Measurements from ENCODE around the gene LCLAT1. TPM values are rescaled to one million over a fixed set of nuclear protein-coding genes. Genes with fewer than 3 reads are reported as not detected.
"Not testable (repeated sequence)": the region's sequence is repeated elsewhere in the genome, so short reads cannot be mapped to it uniquely, and the experiment has no call there.

The LCLAT1 gene
- total and polyA plus RNA-seq, 4 donors, result 2.4 to 14.6 (median 10.7) TPM

DNA sequence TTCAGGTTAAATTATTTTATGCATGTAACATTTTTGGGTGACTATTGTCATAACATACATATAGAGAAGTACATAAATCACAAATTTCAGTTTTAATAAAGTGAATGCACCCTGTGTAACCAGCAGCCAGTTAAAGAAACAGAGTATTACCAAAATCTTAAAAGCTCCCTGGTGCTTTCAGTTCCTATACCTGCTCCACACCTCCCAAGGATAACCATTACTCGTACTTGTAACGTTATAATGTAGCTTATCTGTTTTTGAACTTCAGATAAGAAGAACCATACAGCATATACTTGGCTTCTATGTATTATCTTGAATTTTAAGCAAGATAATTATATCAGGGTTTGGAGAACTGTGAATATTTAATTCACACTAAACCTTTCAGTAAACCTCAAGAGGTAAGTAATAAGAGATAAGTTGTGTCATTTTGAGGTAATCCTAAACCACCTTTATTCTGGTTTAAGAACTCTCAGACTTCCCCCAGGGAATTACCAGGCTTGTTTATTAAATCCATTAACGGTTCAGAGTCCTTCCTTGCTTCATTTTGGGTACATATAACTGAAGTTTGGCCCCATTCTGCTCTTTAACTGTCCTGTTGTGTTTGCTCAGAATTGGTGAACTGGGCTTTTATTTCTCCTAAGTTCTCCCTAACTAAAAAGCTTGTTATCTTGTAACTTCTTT, 58.6 kb downstream of the LCLAT1 start:
- TF ChIP-seq RXRA (IDR thresholded peaks at IDR 0.05), result peak in 1 of 2 donors; percentile 12
- TF ChIP-seq TAF1 (conservative IDR thresholded peaks at IDR 0.05), result no peak
- no peak for TF ChIP-seq HNF4G (IDR thresholded peaks at IDR 0.05)
- peak; percentile 20 for TF ChIP-seq SP1 (IDR thresholded peaks at IDR 0.05)
- TF ChIP-seq ATF3 (IDR thresholded peaks at IDR 0.05), result no peak
- no peak for TF ChIP-seq JUND (IDR thresholded peaks at IDR 0.05)
- TF ChIP-seq HNF4A (conservative IDR thresholded peaks at IDR 0.05), result peak; percentile 70 to 76
- no peak for DNase-seq (ENCODE audit: low spot score)
- no peaks in the 10 kb centered on the region for H3K27me3 ChIP-seq (ENCODE audit: control insufficient read depth in 4 of 4, insufficient read depth in 4 of 4, low read length in 3 of 4)
- H3K4me1 ChIP-seq (ENCODE audit: control insufficient read depth in 4 of 4, insufficient read depth in 4 of 4, low read length in 3 of 4), result peaks cover 0 to 11% (median 2%) of the 10 kb centered on the region in 4 donors
- peaks cover 0 to 4% (median 2%) of the 10 kb centered on the region in 4 donors for H3K9me3 ChIP-seq (ENCODE audit: control insufficient read depth in 4 of 4, low read length in 3 of 4)
- 49% methylated on average over 3 of the region's 3 CpGs for WGBS
- H3K27ac ChIP-seq (ENCODE audit: low read depth in 1 of 2, low read length in 2 of 2), result no peak overlapping the region
- no peak overlapping the region for H3K4me3 ChIP-seq (ENCODE audit: low read depth in 1 of 3, low read length in 3 of 3)
- no peak overlapping the region for H3K9ac ChIP-seq (ENCODE audit: low read depth in 1 of 2, low read length in 2 of 2)
- H3K36me3 ChIP-seq (ENCODE audit: control insufficient read depth in 4 of 4, insufficient read depth in 3 of 4, low read depth in 1 of 4, low read length in 3 of 4), result no peaks in the 10 kb centered on the region

DNA sequence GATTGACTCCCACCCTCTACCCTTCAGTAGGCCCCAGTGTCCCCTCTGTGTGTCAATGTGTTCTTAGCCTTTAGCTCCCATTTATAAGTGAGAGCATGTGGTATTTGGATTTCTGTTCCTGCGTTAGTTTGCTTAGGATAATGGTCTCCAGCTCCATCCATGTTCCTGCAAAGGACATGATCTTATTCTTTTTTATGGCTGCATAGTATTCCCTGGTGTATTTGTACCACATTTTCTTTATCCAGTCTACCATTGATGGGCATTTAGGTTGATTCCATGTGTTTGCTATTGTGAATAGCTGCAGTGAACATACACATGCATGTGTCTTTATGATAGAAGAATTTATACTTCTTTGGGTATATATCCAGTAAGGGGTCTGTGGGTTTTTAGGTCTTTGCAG, 60.4 kb downstream of the LCLAT1 start:
- H3K36me3 ChIP-seq (ENCODE audit: control insufficient read depth in 4 of 4, insufficient read depth in 3 of 4, low read depth in 1 of 4, low read length in 3 of 4); H3K9me3 ChIP-seq (ENCODE audit: control insufficient read depth in 4 of 4, low read length in 3 of 4); DNase-seq (ENCODE audit: low spot score); H3K27ac ChIP-seq (ENCODE audit: low read depth in 1 of 2, low read length in 2 of 2); H3K4me3 ChIP-seq (ENCODE audit: low read depth in 1 of 3, low read length in 3 of 3); H3K9ac ChIP-seq (ENCODE audit: low read depth in 1 of 2, low read length in 2 of 2); H3K27me3 ChIP-seq (ENCODE audit: control insufficient read depth in 4 of 4, insufficient read depth in 4 of 4, low read length in 3 of 4): not testable (repeated sequence)
- peaks cover 0 to 11% (median 2%) of the 10 kb centered on the region in 4 donors for H3K4me1 ChIP-seq (ENCODE audit: control insufficient read depth in 4 of 4, insufficient read depth in 4 of 4, low read length in 3 of 4)
- WGBS, result 98% methylated on average over 1 of the region's 1 CpG

DNA sequence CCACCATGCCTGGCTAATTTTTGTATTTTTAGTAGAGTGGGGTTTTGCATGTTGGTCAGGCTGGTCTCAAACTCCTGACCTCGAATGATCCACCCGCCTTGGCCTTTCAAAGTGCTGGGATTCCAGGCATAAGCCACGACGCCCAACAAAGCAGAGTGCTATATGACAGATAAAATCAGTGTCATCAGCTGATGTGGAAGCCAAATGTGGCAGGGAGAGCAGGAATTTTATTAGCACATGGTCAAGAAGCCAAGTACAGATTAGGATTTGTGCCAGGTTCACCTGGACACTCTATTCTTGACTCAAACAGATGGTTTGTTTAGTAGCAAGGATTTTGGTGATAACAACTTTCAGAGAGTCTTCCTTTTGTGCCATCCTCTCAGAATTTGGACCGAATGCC, 62.7 kb downstream of the LCLAT1 start:
- Histone ChIP-seq H3K9me3 (ENCODE audit: control insufficient read depth in 4 of 4, low read length in 3 of 4) (no peaks in the 10 kb centered on the region), H3K27me3 (ENCODE audit: control insufficient read depth in 4 of 4, insufficient read depth in 4 of 4, low read length in 3 of 4) (no peaks in the 10 kb centered on the region), H3K27ac (ENCODE audit: low read depth in 1 of 2, low read length in 2 of 2) (no peak overlapping the region), H3K36me3 (ENCODE audit: control insufficient read depth in 4 of 4, insufficient read depth in 3 of 4, low read depth in 1 of 4, low read length in 3 of 4) (no peaks in the 10 kb centered on the region), H3K4me1 (ENCODE audit: control insufficient read depth in 4 of 4, insufficient read depth in 4 of 4, low read length in 3 of 4) (peaks cover 0 to 11% (median 2%) of the 10 kb centered on the region in 4 donors), H3K4me3 (ENCODE audit: low read depth in 1 of 3, low read length in 3 of 3) (no peak overlapping the region), H3K9ac (ENCODE audit: low read depth in 1 of 2, low read length in 2 of 2) (no peak overlapping the region)
- 71% methylated on average over 5 of the region's 5 CpGs for WGBS
- DNase-seq (ENCODE audit: low spot score), result no peak
- TF ChIP-seq FOXA1 (IDR thresholded peaks at IDR 0.05), result no peak
- TF ChIP-seq JUND (IDR thresholded peaks at IDR 0.05), result no peak
- TF ChIP-seq NR2F2 (IDR thresholded peaks at IDR 0.05), result no peak

GRCh38 chr2:30510409-30510808, 63.4 kb downstream of the LCLAT1 start:
- Histone ChIP-seq H3K4me1 (ENCODE audit: control insufficient read depth in 4 of 4, insufficient read depth in 4 of 4, low read length in 3 of 4) (peaks cover 0 to 11% (median 2%) of the 10 kb centered on the region in 4 donors), H3K9ac (ENCODE audit: low read depth in 1 of 2, low read length in 2 of 2) (no peak overlapping the region), H3K4me3 (ENCODE audit: low read depth in 1 of 3, low read length in 3 of 3) (no peak overlapping the region), H3K36me3 (ENCODE audit: control insufficient read depth in 4 of 4, insufficient read depth in 3 of 4, low read depth in 1 of 4, low read length in 3 of 4) (no peaks in the 10 kb centered on the region), H3K27ac (ENCODE audit: low read depth in 1 of 2, low read length in 2 of 2) (no peak overlapping the region), H3K9me3 (ENCODE audit: control insufficient read depth in 4 of 4, low read length in 3 of 4) (no peaks in the 10 kb centered on the region), H3K27me3 (ENCODE audit: control insufficient read depth in 4 of 4, insufficient read depth in 4 of 4, low read length in 3 of 4) (no peaks in the 10 kb centered on the region)
- DNase-seq (ENCODE audit: low spot score), result no peak
- 94% methylated on average over 4 of the region's 4 CpGs for WGBS
- TF ChIP-seq RXRA (IDR thresholded peaks at IDR 0.05) (no peak), YY1 (IDR thresholded peaks at IDR 0.05) (no peak), SP1 (IDR thresholded peaks at IDR 0.05) (no peak), NR2F2 (IDR thresholded peaks at IDR 0.05) (no peak), TAF1 (conservative IDR thresholded peaks at IDR 0.05) (no peak), ATF3 (IDR thresholded peaks at IDR 0.05) (no peak), EGR1 (IDR thresholded peaks at IDR 0.05; ENCODE audit: low read depth in 2 of 2) (no peak), GABPA (IDR thresholded peaks at IDR 0.05 in 1 of 2, conservative IDR thresholded peaks at IDR 0.05 in 1 of 2) (no peak), FOXA2 (IDR thresholded peaks at IDR 0.05) (no peak), HNF4A (conservative IDR thresholded peaks at IDR 0.05) (no peak), HNF4G (IDR thresholded peaks at IDR 0.05) (no peak), ZBTB33 (IDR thresholded peaks at IDR 0.05) (no peak)
- TF ChIP-seq, protein P1, sequence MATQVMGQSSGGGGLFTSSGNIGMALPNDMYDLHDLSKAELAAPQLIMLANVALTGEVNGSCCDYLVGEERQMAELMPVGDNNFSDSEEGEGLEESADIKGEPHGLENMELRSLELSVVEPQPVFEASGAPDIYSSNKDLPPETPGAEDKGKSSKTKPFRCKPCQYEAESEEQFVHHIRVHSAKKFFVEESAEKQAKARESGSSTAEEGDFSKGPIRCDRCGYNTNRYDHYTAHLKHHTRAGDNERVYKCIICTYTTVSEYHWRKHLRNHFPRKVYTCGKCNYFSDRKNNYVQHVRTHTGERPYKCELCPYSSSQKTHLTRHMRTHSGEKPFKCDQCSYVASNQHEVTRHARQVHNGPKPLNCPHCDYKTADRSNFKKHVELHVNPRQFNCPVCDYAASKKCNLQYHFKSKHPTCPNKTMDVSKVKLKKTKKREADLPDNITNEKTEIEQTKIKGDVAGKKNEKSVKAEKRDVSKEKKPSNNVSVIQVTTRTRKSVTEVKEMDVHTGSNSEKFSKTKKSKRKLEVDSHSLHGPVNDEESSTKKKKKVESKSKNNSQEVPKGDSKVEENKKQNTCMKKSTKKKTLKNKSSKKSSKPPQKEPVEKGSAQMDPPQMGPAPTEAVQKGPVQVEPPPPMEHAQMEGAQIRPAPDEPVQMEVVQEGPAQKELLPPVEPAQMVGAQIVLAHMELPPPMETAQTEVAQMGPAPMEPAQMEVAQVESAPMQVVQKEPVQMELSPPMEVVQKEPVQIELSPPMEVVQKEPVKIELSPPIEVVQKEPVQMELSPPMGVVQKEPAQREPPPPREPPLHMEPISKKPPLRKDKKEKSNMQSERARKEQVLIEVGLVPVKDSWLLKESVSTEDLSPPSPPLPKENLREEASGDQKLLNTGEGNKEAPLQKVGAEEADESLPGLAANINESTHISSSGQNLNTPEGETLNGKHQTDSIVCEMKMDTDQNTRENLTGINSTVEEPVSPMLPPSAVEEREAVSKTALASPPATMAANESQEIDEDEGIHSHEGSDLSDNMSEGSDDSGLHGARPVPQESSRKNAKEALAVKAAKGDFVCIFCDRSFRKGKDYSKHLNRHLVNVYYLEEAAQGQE (IDR thresholded peaks at IDR 0.05), result no peak
